Measurements from ENCODE around the gene CSF2RB. TPM values are rescaled to one million over a fixed set of nuclear protein-coding genes. Genes with fewer than 3 reads are reported as not detected.

Gene CSF2RB
- total and polyA plus RNA-seq, 2 of the 13 experiments (the other 11 are each of a cell fraction or from before 2014, with no cell fraction given): not detected

DNA sequence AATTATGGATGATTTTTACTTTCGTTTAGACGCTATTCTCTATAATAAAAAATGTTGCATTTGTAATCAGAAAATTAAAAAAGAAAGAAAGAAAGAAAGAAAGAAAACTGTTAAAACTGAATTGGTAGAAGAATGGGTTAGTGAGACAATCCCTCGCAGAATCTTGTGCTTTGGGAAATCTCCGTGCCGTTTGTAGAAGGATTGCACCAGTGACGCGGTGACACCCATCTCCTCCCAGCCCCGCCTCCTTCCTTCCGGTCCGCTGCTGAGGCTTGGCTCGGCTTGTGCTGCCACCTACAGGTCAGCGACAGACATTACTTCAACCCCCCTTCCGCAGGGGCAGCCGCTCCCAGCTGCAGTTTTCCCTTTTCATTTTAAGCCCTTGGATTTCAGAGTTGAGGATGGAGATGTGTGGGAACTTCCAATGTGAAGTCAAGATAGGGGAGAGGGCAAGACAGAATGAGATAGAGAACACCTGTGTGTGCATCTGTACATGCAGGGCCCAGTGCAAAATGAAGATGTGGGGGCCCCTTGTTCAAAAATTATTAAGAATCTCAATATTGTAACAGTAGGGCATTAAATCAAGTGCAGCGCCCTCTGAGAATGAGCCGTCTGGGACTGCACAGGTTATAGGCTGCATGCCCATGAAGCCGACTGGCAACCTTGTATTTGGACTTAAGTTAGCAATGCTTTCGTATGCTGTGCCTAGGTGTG, 64.7 kb downstream of the CSF2RB start (continued):
- TF ChIP-seq ZNF256 (CRISPR knock-in tag; conservative IDR thresholded peaks at IDR 0.05): no peak
- peak; percentile 64 for TF ChIP-seq GABPA (IDR thresholded peaks at IDR 0.05; ENCODE audit: low read depth, low read length)
- TF ChIP-seq GABPA (CRISPR knock-in tag; IDR thresholded peaks at IDR 0.05; ENCODE audit: low read depth): peak; percentile 88
- TF ChIP-seq, protein P1, sequence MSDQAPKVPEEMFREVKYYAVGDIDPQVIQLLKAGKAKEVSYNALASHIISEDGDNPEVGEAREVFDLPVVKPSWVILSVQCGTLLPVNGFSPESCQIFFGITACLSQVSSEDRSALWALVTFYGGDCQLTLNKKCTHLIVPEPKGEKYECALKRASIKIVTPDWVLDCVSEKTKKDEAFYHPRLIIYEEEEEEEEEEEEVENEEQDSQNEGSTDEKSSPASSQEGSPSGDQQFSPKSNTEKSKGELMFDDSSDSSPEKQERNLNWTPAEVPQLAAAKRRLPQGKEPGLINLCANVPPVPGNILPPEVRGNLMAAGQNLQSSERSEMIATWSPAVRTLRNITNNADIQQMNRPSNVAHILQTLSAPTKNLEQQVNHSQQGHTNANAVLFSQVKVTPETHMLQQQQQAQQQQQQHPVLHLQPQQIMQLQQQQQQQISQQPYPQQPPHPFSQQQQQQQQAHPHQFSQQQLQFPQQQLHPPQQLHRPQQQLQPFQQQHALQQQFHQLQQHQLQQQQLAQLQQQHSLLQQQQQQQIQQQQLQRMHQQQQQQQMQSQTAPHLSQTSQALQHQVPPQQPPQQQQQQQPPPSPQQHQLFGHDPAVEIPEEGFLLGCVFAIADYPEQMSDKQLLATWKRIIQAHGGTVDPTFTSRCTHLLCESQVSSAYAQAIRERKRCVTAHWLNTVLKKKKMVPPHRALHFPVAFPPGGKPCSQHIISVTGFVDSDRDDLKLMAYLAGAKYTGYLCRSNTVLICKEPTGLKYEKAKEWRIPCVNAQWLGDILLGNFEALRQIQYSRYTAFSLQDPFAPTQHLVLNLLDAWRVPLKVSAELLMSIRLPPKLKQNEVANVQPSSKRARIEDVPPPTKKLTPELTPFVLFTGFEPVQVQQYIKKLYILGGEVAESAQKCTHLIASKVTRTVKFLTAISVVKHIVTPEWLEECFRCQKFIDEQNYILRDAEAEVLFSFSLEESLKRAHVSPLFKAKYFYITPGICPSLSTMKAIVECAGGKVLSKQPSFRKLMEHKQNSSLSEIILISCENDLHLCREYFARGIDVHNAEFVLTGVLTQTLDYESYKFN (CRISPR knock-in tag; conservative IDR thresholded peaks at IDR 0.05): no peak
- TF ChIP-seq ZNF660 (CRISPR knock-in tag; IDR thresholded peaks at IDR 0.05; ENCODE audit: borderline replicate concordance, low read depth): no peak
- no peak for TF ChIP-seq NFYB (CRISPR knock-in tag; IDR thresholded peaks at IDR 0.05)
- no peak for TF ChIP-seq NCOR1 (IDR thresholded peaks at IDR 0.05; ENCODE audit: borderline replicate concordance, low read length)
- no peak for TF ChIP-seq ZNF547 (CRISPR knock-in tag; IDR thresholded peaks at IDR 0.05)
- TF ChIP-seq NR2F2 (IDR thresholded peaks at IDR 0.05; ENCODE audit: borderline replicate concordance, low read depth): no peak
- no peak for TF ChIP-seq POLR2A (IDR thresholded peaks at IDR 0.05; ENCODE audit: insufficient read depth in 1 of 2, low read depth in 2 of 2, low read length in 2 of 2)
- TF ChIP-seq AGO2 (optimal IDR thresholded peaks at IDR 0.05; ENCODE audit: low read depth, low read length): no peak
- TF ChIP-seq ZNF337 (CRISPR knock-in tag; IDR thresholded peaks at IDR 0.05; ENCODE audit: borderline replicate concordance, low read depth): no peak
- TF ChIP-seq, protein P2, sequence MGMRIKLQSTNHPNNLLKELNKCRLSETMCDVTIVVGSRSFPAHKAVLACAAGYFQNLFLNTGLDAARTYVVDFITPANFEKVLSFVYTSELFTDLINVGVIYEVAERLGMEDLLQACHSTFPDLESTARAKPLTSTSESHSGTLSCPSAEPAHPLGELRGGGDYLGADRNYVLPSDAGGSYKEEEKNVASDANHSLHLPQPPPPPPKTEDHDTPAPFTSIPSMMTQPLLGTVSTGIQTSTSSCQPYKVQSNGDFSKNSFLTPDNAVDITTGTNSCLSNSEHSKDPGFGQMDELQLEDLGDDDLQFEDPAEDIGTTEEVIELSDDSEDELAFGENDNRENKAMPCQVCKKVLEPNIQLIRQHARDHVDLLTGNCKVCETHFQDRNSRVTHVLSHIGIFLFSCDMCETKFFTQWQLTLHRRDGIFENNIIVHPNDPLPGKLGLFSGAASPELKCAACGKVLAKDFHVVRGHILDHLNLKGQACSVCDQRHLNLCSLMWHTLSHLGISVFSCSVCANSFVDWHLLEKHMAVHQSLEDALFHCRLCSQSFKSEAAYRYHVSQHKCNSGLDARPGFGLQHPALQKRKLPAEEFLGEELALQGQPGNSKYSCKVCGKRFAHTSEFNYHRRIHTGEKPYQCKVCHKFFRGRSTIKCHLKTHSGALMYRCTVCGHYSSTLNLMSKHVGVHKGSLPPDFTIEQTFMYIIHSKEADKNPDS (CRISPR knock-in tag; IDR thresholded peaks at IDR 0.05): no peak
- TF ChIP-seq TRIM24 (CRISPR knock-in tag; IDR thresholded peaks at IDR 0.05): no peak
- TF ChIP-seq RAD51 (IDR thresholded peaks at IDR 0.05; ENCODE audit: borderline replicate concordance): no peak
- TF ChIP-seq, protein P3, sequence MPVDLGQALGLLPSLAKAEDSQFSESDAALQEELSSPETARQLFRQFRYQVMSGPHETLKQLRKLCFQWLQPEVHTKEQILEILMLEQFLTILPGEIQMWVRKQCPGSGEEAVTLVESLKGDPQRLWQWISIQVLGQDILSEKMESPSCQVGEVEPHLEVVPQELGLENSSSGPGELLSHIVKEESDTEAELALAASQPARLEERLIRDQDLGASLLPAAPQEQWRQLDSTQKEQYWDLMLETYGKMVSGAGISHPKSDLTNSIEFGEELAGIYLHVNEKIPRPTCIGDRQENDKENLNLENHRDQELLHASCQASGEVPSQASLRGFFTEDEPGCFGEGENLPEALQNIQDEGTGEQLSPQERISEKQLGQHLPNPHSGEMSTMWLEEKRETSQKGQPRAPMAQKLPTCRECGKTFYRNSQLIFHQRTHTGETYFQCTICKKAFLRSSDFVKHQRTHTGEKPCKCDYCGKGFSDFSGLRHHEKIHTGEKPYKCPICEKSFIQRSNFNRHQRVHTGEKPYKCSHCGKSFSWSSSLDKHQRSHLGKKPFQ (CRISPR knock-in tag; IDR thresholded peaks at IDR 0.05; ENCODE audit: insufficient replicate concordance): no peak
- peak; percentile 50 for TF ChIP-seq FOSL2 (CRISPR knock-in tag; IDR thresholded peaks at IDR 0.05)
- TF ChIP-seq MTA3 (CRISPR knock-in tag; IDR thresholded peaks at IDR 0.05): no peak
- no peak for TF ChIP-seq ZNF326 (CRISPR knock-in tag; IDR thresholded peaks at IDR 0.05; ENCODE audit: borderline replicate concordance)
- no peak for TF ChIP-seq TCF7L2 (IDR thresholded peaks at IDR 0.05; ENCODE audit: low read depth, low read length)
- TF ChIP-seq ZNF678 (CRISPR knock-in tag; IDR thresholded peaks at IDR 0.05): no peak
- TF ChIP-seq, protein P4, sequence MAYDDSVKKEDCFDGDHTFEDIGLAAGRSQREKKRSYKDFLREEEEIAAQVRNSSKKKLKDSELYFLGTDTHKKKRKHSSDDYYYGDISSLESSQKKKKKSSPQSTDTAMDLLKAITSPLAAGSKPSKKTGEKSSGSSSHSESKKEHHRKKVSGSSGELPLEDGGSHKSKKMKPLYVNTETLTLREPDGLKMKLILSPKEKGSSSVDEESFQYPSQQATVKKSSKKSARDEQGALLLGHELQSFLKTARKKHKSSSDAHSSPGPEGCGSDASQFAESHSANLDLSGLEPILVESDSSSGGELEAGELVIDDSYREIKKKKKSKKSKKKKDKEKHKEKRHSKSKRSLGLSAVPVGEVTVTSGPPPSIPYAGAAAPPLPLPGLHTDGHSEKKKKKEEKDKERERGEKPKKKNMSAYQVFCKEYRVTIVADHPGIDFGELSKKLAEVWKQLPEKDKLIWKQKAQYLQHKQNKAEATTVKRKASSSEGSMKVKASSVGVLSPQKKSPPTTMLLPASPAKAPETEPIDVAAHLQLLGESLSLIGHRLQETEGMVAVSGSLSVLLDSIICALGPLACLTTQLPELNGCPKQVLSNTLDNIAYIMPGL (CRISPR knock-in tag; IDR thresholded peaks at IDR 0.05; ENCODE audit: borderline replicate concordance in 1 of 2, low read depth in 1 of 2): peak in 1 of 2 experiments; percentile 71; a peak in 1 of 4 replicates

All from HepG2 (cell line).